MCF 10A (cell line): Measurements from ENCODE around the gene CD83. TPM values are rescaled to one million over a fixed set of nuclear protein-coding genes. Genes with fewer than 3 reads are reported as not detected.

ENCODE experiments used
- BruUV-seq: library from RNA; stranded (reverse); fragments of 400-500 nt; replicated peaks from 2 replicates; lab custom pipeline; 2021; lab: Mats Ljungman, UMichigan
- CTCF ChIA-PET: fragments of 300-600 bp; sonication (Branson Sonifier 250); formaldehyde crosslinking; extraction: SDS; loops from one replicate; lab custom pipeline; 2021; ENCODE audit warnings: antibody characterized with exemption, inconsistent platforms; lab: Yijun Ruan, JAX
- POLR2A ChIA-PET: fragments of 300-600, 350-650 bp; sonication (Branson Sonifier 250); formaldehyde crosslinking; extraction: SDS; loops from one replicate; lab custom pipeline; 2020; ENCODE audit warnings: antibody characterized with exemption, inconsistent platforms; lab: Yijun Ruan, JAX
- DNase-seq: peaks from one replicate; pipeline ENCODE4 v3.0.0-alpha.2; 2018; ENCODE audit not compliant: unreplicated experiment
- H3K27ac Mint-ChIP-seq: one replicate; pipeline ENCODE4 v1.8.0; 2022; ENCODE audit warnings: mild to moderate bottlenecking, low read depth, mixed read lengths; ENCODE audit not compliant: unreplicated experiment
- H3K27me3 Mint-ChIP-seq: one replicate; pipeline ENCODE4 v1.8.0; 2022; ENCODE audit warnings: mixed read lengths; ENCODE audit not compliant: insufficient read depth, unreplicated experiment
- H3K36me3 Mint-ChIP-seq: one replicate; pipeline ENCODE4 v1.8.0; 2022; ENCODE audit warnings: mild to moderate bottlenecking, moderate library complexity, mixed read lengths; ENCODE audit not compliant: insufficient read depth, unreplicated experiment
- H3K4me1 Mint-ChIP-seq: one replicate; pipeline ENCODE4 v1.8.0; 2022; ENCODE audit warnings: mixed read lengths; ENCODE audit not compliant: insufficient read depth, unreplicated experiment
- H3K4me3 Mint-ChIP-seq: one replicate; pipeline ENCODE4 v1.8.0; 2022; ENCODE audit warnings: mild to moderate bottlenecking, moderate library complexity, mixed read lengths; ENCODE audit not compliant: unreplicated experiment
- H3K9me3 Mint-ChIP-seq: one replicate; pipeline ENCODE4 v1.8.0; 2022; ENCODE audit warnings: mixed read lengths; ENCODE audit not compliant: unreplicated experiment
- intact Hi-C: fragments of 100-400 bp; cut with micrococcal nuclease; formaldehyde crosslinking; loops from 2 replicates; pipeline ENCODE4 v1.14.1; 2022
- total RNA-seq: library from RNA; stranded (reverse); gene quantifications from 2 replicates; pipeline ENCODE4 v1.2.3, GENCODE V29; 2022
- TF ChIP-seq, protein P1 (sequence below): fragments of 200-600 bp; IDR thresholded peaks from one replicate; pipeline ENCODE4 v1.8.0; 2022; ENCODE audit warnings: antibody characterized with exemption, mild to moderate bottlenecking; ENCODE audit not compliant: unreplicated experiment

The CD83 gene
- total RNA-seq, 1 experiment from 2014 or later = 1.7 TPM

DNA sequence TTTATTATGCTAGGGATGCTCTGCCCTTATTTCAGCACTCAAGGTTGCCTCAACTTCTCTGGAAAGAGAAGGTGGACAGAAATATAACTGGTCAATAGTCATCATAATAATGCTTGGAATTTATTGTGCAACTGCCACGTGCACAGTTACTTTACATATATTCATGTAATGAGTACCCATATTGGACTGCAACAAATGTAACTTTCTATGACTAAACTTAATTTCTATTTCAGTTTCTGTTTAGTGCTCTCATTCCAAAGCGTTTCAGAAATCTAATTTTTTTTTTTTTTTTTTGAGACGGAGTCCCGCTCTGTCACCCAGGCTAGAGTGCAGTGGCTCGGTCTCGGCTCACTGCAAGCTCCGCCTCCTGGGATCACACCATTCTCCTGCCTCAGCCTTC is 28.3 kb upstream of the CD83 start:
- CTCF ChIA-PET = no interaction called here
- Mint-ChIP-seq H3K9me3 (no peaks in the 10 kb centered on the region), H3K4me3 (no peak overlapping the region), H3K36me3 (peaks cover 10% of the 10 kb centered on the region), H3K27me3 (no peaks in the 10 kb centered on the region), H3K27ac (no peak overlapping the region), H3K4me1 (peaks cover 16% of the 10 kb centered on the region)
- POLR2A ChIA-PET = no interaction called here
- intact Hi-C loops = no loop called here
- DNase-seq = no peak
- TF ChIP-seq, protein P1, sequence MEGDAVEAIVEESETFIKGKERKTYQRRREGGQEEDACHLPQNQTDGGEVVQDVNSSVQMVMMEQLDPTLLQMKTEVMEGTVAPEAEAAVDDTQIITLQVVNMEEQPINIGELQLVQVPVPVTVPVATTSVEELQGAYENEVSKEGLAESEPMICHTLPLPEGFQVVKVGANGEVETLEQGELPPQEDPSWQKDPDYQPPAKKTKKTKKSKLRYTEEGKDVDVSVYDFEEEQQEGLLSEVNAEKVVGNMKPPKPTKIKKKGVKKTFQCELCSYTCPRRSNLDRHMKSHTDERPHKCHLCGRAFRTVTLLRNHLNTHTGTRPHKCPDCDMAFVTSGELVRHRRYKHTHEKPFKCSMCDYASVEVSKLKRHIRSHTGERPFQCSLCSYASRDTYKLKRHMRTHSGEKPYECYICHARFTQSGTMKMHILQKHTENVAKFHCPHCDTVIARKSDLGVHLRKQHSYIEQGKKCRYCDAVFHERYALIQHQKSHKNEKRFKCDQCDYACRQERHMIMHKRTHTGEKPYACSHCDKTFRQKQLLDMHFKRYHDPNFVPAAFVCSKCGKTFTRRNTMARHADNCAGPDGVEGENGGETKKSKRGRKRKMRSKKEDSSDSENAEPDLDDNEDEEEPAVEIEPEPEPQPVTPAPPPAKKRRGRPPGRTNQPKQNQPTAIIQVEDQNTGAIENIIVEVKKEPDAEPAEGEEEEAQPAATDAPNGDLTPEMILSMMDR = no peak
- no TSS peak for BruUV-seq

DNA sequence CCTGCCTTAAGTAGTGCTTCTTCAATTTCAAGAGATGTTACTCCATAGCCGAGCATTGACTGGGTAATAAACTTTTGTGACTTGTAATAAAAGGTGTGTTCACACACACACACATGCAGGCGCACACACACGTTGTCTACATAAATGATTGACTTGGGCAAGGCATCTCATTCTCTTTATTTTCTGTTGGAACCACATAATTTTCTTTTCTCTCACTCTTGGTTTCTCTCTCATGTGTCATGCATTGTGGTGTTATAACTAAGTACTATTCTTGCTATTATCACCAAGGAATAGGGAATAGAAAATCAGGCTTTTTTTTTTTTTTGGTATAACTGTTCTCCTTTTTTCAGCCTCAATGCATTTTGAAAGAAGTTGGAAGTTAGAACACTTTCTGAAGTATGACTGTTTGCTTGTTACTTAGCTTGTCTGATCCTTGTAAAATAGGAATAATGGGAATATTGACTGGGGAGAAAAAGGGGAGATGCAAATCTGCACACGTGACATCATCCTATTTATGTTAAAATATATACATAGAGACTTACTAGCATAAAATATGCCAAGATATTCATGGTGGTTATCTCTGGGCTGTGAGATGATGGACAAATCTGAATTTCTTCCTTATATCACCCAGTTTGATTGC is 26.1 kb upstream of the CD83 start:
- peaks cover 16% of the 10 kb centered on the region for H3K4me1 Mint-ChIP-seq
- peaks cover 10% of the 10 kb centered on the region for H3K36me3 Mint-ChIP-seq
- TF ChIP-seq, protein P1 = no peak
- POLR2A ChIA-PET = no interaction called here
- no peaks in the 10 kb centered on the region for H3K9me3 Mint-ChIP-seq
- no peak for DNase-seq
- intact Hi-C loops = no loop called here
- CTCF ChIA-PET = no interaction called here
- H3K27ac Mint-ChIP-seq = no peak overlapping the region
- no peaks in the 10 kb centered on the region for H3K27me3 Mint-ChIP-seq
- no TSS peak for BruUV-seq
- no peak overlapping the region for H3K4me3 Mint-ChIP-seq

DNA sequence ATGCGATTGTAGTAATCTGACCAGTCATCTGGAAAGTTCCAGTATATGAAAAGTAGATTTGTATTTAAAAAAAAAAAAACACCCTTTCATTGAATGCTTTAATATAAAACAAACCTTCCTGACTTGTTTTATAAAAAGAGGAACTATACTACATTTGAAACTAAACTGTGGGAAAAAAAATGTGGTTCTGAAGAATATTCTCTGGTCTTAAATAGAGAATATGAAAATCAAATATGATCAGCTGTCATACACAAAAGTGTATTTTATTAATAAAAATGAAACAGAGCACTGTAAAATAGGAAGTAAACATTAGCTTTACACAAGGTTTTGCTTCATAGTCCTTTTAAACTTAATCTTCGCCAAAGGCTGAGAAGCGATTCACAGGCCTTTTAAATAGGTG is 25.3 kb upstream of the CD83 start:
- ChIA-PET CTCF (interaction anchor here (0.6 kb wide), 1 partner anchor 281 kb away, joined by 3 read pairs; no protein-coding TSS in a partner anchor), POLR2A (interaction anchor here (1.2 kb wide), 1 partner anchor 17 kb away, joined by 3 read pairs; no protein-coding TSS in a partner anchor)
- Mint-ChIP-seq H3K9me3 (no peaks in the 10 kb centered on the region), H3K36me3 (peaks cover 10% of the 10 kb centered on the region), H3K4me3 (no peak overlapping the region), H3K27me3 (no peaks in the 10 kb centered on the region), H3K27ac (peak overlapping the region; percentile 93), H3K4me1 (peaks cover 16% of the 10 kb centered on the region)
- TF ChIP-seq, protein P1 = no peak
- intact Hi-C loops = no loop called here
- BruUV-seq = no TSS peak
- no peak for DNase-seq

DNA sequence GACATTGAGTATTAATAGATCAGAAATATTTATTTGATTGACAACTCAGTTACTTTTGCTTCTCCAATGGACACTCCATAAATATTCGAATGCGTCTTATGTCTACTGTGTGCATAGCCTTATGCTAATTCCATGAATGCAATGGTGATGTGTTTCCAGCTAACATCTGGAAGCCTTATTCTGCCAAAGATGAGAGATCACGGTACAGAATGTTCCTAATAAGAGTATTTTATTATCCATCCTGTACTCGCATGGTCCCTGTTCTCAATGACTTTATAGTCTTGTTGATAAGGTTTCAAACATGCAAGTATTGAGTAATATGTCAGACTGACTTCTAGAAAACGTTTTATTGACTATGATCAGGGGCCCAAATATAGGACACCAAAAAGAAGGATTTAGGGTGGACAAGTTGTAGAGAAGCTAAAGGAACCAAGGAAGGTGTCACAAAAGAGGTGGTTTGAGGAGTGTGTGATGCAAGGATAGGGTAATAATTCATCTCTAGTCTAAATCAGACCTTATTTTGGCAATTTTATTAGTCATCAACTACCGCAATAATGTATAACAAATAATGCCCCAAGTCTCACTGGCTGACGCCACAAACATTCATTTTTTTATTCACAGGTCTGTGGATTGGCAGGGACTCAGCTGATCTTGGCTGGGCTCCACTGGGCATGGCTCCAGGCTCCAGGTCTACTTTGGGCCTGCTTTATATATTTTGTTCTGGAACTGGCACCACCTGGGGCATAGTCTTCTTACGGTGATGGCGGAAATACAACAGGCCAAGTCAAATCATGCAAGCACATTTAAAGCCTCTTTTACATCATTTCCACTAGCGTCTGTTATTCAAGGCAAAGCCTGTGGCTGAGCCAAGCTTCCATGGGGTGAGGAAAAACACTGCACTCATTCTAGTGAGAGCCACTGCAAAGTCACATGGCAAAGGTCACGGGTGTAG is 24.5 kb upstream of the CD83 start:
- Mint-ChIP-seq H3K27me3 (no peaks in the 10 kb centered on the region), H3K9me3 (no peaks in the 10 kb centered on the region), H3K4me3 (no peak overlapping the region), H3K27ac (peak overlapping the region; percentile 93), H3K4me1 (peaks cover 16% of the 10 kb centered on the region), H3K36me3 (peaks cover 10% of the 10 kb centered on the region)
- DNase-seq = peak; percentile 93
- intact Hi-C loops = no loop called here
- TF ChIP-seq, protein P1 = no peak
- ChIA-PET CTCF (interaction anchor here (0.6 to 0.9 kb wide), 5 partner anchors 9 to 282 kb away, joined by 3 to 5 read pairs (median 3); no protein-coding TSS in a partner anchor), POLR2A (interaction anchor here (0.6 to 1.3 kb wide), 9 partner anchors 12 to 330 kb away, joined by 3 to 5 read pairs (median 3); no protein-coding TSS in a partner anchor)
- BruUV-seq = TSS peak; percentile 96
